ENCODE measurements around the gene TECR.

DNA sequence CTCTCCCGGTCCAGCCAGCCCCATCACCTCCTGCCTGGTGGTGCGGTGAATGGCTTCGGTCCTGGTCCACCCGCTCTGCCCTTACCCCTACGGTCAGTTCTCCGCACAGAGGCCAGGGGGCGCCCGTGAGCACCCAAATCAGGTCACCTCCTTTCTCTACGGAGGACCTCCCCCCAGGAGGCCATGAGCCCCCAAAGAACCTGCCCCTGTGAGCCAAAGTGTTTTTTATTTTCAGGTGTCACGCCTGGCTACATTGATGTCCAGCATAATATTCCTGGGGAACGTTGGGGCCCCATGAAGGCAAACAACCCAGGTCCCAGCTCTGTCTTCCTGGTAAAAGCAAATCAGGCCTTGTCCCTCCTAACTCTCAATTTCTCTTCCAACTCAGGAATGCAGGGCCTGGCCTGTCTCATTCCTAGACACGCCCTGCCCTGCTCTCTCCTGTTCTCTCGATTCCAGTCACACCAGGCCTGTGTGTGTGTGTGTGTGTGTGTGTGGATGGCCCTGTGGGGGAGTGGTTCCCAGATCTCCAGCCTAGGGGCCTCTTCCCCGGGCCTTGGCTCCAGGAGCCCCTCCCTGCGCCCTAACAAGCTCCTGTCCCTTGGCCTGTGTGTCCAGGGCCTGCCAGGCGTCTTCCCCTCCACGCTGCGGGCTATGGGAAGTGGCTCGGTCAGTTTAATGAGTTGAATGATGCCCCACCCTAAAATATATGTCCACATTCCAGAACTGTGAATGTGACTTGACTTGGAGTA lies 23.7 kb upstream of the TECR start:
- TF ChIP-seq, protein P1, sequence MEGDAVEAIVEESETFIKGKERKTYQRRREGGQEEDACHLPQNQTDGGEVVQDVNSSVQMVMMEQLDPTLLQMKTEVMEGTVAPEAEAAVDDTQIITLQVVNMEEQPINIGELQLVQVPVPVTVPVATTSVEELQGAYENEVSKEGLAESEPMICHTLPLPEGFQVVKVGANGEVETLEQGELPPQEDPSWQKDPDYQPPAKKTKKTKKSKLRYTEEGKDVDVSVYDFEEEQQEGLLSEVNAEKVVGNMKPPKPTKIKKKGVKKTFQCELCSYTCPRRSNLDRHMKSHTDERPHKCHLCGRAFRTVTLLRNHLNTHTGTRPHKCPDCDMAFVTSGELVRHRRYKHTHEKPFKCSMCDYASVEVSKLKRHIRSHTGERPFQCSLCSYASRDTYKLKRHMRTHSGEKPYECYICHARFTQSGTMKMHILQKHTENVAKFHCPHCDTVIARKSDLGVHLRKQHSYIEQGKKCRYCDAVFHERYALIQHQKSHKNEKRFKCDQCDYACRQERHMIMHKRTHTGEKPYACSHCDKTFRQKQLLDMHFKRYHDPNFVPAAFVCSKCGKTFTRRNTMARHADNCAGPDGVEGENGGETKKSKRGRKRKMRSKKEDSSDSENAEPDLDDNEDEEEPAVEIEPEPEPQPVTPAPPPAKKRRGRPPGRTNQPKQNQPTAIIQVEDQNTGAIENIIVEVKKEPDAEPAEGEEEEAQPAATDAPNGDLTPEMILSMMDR (IDR thresholded peaks at IDR 0.05; ENCODE audit: poor library complexity, severe bottlenecking), result peak; percentile 25
- TF ChIP-seq MXI1 (conservative IDR thresholded peaks at IDR 0.05; ENCODE audit: poor library complexity, severe bottlenecking) (no peak), EP300 (conservative IDR thresholded peaks at IDR 0.05; ENCODE audit: poor library complexity, severe bottlenecking) (no peak), REST (IDR thresholded peaks at IDR 0.05; ENCODE audit: borderline replicate concordance) (no peak), EZH2 (IDR thresholded peaks at IDR 0.05; ENCODE audit: borderline replicate concordance, insufficient read depth, low read length, poor library complexity, severe bottlenecking) (no peak), TAF1 (IDR thresholded peaks at IDR 0.05; ENCODE audit: low read depth) (no peak)
